Activated CD8-positive, alpha-beta memory T cell treated with anti-CD3 and anti-CD28 coated beads for 1 hour (primary cell): ENCODE results near the gene C2CD2L.
"Not testable (repeated sequence)": the region's sequence is repeated elsewhere in the genome, so short reads cannot be mapped to it uniquely, and the experiment has no call there.

Experiments
- DNase-seq, 2 donors: peaks; one replicate each; pipeline ENCODE4 v3.0.0-alpha.2; 2020; ENCODE audit warnings: low read depth in 1 of 2; ENCODE audit errors: extremely low read depth in 1 of 2

The C2CD2L gene

DNA sequence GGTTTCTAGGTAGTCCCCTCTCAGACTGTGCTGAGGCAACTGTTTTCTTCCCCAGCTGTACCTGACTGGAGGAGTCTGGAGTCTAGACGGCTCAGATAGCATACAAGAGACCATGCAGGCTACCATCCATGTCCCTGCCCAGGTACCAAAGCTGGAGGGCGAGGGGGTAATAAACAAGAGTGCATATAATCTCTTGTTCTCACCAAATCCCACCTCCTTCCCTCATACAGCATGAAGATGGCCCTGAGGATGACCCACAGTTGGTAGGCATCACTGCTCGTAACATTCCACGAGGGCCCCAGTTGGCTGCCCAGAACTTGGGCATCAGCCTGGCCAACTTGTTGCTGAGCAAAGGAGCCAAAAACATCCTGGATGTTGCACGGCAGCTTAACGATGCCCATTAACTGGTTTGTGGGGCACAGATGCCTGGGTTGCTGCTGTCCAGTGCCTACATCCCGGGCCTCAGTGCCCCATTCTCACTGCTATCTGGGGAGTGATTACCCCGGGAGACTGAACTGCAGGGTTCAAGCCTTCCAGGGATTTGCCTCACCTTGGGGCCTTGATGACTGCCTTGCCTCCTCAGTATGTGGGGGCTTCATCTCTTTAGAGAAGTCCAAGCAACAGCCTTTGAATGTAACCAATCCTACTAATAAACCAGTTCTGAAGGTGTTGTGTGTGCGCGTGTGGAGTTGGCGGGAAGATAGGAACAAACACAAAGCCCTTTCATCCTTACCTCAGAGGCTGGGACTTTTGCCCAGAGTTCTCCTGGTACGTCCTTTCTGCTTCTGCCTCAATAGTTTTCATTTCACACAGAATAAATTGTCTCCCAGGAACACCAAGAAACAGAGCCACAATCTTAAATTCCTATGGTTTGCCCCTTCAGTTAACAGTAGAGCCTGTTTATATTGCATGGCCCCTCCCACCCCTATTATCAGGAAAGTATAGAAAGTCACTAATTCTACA is 14.0 kb upstream of the C2CD2L start:
- no peak for DNase-seq

DNA sequence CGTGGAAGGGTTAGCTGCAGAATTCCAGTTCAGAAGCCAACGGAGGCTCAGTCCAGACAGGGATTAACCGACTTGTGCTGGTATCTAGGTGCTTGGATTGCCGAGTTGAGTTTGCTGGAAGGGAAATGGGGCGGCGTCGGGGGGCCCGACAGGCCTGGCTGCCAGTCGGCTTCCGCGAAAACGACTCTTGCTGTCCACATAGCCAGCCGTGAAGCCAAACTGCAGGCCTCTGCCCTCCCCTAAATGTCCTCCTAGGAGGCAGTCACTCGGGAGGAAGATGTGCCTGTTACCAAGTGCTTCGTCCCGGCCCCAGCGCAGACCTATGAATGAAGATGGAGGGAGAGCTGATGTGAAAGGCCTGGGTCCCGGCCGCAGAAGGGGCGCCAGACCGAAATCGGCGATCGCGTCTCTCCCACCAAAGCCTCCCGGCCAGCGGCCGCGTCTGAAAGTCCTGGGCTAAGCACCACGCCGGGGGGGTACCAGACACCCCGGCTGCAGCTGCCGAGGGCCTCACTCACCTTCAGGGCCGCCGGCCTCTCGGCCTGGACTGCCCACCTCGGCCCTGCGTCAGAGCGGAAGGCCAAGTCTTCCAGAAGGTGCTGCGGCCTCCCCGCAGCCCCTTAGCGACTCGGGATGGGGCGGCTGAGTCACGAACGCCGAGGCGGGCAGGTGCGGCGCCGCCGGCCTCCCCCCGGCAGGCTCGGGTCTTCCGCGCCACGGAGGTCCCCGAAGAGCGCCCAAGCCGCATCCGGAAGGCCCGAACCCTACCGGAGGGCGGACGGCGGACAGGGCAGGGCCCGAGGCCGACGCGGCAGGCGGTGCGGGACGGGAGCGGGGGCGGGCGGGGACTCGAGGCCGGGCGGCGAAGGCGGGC is 13.0 kb upstream of the C2CD2L start:
- peak in 1 of 2 donors; percentile 31 for DNase-seq

DNA sequence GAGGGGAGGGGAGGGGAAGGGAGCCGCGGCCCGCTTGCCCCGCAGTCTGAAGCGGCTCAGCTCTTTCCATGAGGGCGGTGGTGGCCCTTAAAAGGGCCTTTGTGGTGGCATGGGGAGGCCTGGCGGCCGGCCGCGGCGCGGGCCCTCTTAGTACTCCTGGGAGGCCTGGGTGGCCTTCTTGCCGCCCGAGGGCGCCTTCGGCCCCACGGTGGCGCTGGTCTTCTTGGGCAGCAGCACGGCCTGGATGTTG is 12.4 kb upstream of the C2CD2L start:
- DNase-seq, result no peak

DNA sequence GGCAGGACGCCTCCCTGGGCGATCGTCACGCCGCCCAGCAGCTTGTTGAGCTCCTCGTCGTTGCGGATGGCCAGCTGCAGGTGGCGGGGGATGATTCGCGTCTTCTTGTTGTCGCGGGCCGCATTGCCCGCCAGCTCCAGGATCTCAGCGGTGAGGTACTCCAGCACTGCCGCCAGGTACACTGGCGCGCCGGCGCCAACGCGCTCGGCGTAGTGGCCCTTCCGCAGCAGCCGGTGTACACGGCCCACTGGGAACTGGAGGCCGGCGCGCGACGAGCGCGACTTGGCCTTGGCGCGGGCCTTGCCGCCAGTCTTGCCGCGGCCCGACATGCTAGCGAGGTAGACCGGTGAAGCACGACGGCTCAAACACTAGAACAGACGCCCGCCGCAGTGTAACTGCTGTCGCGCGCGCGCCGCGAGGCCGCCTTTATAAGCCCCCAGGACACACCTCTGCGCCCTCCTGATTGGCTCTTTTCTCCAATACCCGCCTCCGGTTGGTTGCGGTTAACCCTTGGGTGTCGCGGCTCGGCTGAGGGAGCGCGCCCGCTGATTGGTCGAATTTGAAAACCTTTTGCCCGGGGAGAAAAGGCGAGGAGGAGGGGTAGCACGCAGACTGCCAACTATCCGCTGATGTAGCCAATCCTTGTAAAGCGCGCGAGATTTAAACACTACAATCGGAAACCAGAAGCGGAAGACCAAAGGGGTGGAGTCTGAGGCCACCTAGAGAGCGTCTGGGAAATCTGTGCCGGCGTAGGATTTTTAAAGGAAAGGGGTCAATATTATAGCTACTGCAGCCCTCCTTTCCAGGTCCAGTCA is 11.9 kb upstream of the C2CD2L start:
- peak; percentile 97 to 99 for DNase-seq

DNA sequence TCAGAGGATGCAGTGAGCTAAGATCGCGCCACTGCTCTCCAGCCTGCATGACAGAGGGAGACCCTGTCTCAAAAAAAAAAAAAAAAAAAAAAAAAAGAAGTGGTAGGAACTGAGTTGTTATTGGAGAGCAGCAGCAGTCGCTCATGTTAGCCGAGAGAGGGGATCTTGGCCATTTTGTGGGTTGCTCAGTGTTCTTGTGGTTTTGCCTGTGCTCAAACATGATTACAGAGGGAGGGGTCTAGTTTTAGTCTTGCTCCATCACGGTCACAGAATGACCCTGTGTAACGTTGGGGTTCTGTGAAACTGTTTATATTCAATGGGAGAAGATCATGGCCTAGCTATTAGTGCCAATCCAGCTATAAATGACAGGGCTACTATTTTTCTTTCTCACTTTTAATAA is 7.4 kb upstream of the C2CD2L start:
- no peak for DNase-seq

DNA sequence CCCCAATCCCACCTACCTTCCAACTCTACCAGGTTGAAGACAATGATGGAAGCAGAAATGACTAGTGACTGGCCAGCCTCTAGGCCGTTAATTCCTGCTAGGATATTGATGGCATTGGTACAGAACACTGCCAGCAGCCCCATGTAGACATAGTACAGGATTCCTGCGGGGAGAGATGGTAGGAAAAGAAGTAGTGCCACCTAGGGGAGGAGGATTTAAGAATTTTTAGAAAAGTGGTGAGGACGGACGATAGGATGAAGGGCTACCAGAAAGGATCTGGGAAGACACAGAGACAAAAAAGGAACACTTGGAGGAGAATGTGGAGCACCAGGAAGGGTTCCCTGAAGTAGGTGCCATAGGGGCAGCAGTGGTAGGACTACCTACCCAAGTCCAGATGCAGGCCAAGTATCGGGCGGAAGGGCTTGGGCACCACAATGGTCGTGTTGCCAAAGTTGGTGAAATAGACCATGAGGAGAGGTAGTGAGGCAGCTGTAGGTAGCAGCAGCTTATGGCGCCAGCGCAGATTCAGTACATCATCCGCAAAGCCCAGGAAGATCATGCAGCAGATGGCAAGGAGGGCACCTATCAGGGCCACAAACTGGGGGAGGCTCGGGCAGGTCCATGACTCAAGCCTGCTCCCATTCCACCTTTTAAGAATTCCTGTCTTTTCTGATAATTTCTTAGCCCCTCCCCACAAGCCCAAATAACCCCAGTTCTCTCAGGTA is 6.7 kb upstream of the C2CD2L start:
- no peak for DNase-seq

DNA sequence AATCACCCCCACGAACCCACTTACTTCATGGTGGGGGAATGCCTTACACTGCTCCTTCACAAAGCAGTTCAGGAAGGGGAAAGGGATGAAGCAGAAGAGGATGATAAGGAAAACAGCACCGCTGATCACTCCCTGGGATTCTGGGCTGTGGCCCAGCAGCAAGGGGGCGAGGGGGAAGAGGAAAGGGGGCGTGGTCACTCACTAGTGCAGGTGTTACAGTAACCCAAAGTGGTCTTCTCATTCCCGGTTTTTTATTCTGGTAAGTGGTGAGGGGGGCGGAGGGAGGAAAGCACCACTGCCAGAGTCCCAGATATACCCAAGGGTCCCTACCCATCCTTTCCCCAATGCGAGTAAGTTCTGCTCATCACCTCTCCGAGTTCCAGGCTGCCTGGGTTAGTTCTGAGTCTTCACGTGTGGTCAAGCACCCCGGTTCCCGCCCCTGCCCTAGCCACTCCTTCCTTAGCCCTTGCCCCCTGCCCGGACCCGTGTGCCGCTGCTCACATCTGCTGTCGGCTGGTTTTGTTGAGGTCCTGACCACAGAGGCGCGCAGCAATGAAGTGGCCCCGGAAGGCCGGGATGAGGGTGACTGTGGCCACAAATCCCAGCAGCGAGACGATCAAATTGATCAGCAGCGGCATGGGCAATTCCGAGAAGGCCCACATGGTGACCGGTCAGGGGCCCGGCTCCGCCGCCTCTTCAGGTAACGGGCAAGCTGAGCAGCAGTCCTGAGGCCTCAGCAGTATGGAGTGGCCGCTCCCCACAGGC is 6.0 kb upstream of the C2CD2L start:
- DNase-seq, result no peak

DNA sequence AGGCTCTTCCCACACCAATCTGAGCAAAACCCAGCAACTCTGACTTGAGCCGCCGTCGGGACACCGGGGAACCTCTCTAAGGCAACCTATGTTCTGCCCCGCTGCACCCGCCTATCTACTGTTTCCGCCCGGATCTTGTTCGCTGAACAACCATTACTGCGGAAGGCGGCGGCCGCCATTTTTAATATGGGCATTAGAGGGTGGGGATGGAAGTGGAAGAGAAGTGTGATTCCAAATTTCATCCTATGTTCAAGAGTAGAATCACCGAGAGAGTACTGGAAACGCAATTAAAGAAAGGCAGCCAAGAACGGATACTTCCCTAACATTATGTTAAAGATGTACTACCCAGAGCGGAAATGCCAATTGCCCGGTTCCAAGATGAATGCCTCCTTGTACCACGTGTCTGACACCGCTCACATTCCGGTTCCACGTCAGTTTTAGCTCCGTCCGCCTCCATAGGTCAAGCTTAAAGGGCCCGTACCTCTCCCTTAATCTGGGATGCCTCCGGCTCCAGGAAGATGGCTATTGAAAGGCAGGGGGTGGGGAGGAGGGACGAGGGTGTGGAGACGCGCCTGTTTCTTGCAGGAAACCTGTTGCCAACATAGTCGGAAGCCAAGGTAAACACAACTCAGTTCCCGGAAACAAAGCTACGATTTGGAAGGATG is 5.3 kb upstream of the C2CD2L start, which contains the start of gene DPAGT1:
TSS of gene DPAGT1 (minus strand) at position 95 of the 665 bp plus-strand sequence. CDS start 198 bp downstream, outside the sequence.
- DNase-seq, result peak; percentile 63 to 73

DNA sequence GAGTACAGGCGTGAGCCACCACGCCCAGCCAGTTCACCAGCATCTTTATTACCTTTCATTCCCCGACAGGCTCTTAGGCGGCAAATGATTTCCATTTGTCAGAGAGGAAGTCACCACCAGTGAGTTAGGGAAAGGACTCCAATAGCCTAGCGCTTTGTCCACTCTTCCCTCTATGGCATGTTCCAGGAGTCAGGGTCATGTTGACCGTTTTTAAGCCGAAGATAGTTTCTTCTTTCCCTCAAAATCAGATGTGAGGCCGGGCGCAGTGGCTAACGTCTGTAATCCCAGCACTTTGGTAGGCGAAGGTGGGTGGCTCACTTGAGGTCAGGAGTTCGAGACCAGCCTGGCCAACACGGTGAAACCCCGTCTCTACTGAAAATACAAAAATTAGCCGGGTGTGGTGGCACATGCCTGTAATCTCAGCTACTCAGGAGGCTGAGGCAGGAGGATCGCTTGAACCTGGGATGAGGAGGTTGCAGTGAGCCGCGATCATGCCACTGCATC is 3.9 kb upstream of the C2CD2L start:
- DNase-seq, result not testable (repeated sequence)

DNA sequence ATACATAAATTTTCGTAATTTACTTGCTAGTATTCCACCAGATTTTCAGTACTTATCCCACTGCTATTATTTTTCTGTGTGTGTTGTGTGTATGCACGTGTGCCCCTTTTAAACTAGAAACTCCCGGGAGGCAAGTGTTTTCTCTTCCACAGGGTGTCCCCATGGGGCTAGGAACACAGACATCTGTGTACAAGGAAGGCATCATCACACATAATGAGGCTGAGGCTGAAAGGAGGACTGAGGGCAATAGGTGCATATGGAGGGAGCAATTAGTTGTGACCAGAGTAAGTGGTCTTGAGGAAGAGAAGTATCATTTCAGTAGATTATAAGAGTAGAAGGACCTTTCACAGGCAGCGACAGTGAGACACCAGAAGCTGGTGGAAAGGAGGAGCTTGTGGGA is 3.4 kb upstream of the C2CD2L start:
- no peak for DNase-seq

DNA sequence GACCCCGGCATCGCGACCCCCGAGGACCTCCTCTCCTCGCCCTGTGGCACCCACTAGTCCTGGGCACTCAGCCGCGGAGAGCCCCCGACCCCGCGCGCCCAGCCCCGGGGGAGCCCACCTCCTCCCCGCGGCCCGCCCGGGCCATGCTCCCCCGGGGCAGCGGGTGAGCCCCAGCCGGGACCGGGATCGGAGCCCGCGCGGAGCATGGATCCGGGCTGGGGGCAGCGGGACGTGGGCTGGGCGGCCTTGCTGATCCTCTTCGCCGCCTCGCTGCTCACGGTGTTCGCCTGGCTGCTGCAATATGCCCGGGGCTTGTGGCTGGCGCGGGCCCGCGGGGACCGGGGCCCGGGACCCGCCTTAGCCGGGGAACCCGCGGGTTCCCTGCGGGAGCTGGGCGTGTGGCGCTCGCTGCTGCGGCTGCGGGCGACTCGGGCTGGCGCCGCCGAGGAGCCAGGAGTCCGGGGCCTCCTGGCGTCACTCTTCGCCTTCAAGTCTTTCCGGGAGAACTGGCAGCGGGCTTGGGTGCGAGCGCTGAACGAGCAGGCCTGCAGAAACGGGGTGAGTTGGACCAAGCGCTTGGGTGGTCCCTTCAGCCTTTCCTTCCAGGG is 498 bp downstream of the C2CD2L start:
- DNase-seq, result no peak

DNA sequence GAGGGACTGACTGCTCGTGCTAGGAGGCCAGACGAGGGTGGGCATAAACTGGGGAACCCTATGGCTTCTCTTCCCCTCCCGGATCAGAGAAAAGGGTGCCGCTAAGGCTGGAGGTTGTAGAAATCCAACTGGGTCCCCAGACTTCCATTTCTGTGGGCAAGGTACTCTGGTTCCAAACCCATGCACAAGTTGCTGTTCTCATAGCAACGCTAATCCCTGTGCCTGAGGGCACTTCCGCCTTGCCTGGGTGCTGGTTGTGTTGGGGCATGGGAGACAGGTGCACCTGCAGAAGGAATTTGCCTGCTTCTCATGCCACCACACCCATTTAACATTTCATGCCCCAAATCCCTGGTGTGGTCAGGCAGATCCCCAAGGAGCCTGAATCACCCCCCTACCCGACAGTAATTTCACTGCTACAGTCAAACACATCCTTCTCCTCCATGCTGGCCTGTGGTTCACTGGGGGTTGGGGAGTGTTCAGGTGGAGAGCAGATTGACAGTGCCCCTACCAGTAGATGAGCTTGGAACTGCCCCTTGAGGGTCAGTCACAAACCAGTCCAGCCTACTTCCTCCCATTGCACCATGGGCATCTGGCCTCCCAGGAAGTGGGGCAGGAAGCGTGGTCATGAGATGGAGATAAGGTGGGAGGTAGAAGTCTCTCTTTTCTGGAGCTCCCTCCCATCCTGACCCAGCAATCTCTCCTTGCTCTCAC is 1.2 kb downstream of the C2CD2L start:
- peak in 1 of 2 donors; percentile 13 for DNase-seq

DNA sequence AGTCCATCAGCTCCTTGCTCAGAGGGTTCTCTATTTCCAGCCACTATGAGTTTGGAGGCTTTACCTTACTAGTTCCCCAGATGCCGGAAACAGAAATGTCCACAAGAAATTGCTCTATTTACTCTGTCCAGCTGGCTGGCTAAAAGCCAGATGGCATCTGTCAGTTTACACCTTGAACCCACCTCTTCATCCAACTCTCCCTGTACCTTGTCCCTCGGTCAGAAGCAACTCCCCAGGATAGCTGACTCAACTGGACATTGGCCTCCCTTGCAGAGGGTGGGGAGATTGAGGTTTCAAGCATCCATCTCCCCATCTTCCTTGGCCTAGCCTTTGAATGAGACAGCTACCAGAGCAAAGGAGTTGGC is 1.7 kb downstream of the C2CD2L start:
- no peak for DNase-seq

DNA sequence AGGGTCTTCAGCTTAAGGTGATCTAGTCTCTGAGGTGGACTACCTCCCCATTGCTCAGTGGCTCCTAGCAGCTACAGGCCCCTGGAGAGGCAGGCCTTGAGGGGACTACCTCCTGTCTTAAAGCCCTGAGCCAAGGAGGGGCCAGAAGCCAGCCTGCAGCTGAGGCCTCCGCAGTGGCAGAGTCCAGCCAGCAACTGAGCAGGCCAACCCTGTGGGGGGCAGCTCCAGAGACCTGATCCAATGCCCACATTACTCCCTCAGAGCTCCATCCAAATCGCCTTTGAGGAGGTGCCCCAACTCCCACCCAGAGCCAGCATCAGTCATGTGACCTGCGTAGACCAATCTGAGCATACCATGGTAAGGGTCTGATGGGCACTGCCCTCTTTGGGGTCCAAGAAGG is 2.7 kb downstream of the C2CD2L start:
- DNase-seq, result no peak

DNA sequence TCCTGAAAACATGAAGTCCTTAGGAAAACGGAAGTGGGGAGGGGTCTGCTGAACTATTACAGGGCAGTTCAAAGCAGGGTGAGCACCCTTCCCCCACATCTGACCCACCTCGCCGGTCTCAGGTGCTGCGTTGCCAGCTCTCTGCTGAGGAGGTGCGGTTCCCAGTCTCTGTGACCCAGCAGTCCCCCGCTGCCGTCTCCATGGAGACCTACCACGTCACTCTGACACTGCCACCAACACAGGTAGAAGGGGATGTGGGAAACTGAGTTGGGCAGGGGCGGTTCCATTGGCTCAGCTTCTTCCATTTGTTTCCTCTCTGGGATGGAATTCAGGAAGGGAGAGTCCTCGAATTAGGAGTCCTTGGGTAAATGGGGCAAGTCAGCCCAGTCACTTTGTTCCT is 3.3 kb downstream of the C2CD2L start:
- DNase-seq, result no peak

DNA sequence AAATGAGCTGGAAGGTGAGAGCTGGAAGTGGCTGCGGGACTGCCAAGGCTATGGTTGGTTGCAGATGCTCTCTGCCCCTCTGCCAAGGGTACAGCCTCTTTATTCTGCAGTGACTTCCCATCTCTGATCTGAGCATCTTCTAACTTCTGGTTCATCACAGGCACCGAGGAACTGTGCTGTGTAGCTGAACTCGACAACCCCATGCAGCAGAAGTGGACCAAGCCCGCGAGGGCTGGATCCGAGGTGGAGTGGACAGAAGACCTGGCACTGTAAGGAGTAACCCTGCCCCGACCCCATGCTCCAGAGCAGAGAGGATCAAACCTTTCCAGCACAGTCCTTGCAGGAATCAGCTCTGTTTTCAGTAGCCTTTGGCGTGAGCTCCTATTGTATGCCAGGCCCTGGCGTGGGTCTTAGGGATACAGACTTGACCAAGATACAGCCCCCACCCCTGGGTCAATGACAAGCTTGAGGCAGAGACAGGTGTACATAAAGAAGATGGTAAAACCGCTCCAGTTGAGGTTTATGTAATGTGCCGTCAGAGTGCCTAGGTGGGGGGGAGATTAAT is 4.3 kb downstream of the C2CD2L start:
- DNase-seq, result no peak

DNA sequence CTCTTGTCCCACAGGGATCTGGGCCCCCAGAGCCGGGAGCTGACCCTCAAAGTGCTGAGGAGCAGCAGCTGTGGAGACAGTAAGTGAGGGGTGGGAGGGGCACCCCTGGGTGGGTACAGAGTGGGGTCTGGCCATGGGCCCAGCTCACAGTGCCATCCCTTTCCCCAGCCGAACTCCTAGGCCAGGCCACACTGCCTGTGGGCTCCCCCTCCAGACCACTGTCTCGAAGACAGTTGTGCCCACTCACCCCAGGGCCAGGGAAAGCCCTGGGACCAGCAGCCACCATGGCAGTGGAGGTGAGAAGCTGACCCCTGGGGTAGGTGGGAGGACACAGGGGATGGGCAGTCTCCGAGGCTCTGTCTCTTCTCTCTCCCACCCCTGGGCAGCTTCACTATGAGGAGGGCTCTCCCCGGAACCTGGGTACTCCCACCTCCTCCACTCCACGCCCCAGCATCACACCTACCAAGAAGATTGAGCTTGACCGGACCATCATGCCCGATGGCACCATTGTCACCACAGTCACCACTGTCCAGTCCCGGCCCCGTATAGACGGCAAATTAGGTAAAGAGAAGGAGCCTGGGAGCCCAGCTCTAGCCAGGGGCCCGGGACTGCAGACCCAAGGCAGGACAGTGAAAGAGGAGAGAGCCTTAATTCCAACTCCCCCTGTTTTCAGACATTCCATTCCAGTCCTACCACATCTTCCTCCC is 5.3 kb downstream of the C2CD2L start:
- DNase-seq, result no peak
